Daoy (cell line): ENCODE data around the gene ATG4D. TPM values are rescaled to one million over a fixed set of nuclear protein-coding genes. Genes with fewer than 3 reads are reported as not detected.
"Not testable (repeated sequence)": the region's sequence is repeated elsewhere in the genome, so short reads cannot be mapped to it uniquely, and the experiment has no call there.

Experiments used
- DNase-seq: peaks from one replicate; pipeline ENCODE4 v3.0.0-alpha.2; 2015; ENCODE audit warnings: low read depth
- total RNA-seq: library from RNA; depleted of rRNA; stranded (reverse); fragments of >200 nt; shearing (Covaris generic); gene quantifications from 2 replicates; pipeline ENCODE4 v1.2.3, GENCODE V29; 2014

Gene ATG4D
- total RNA-seq, 1 experiment from 2014 or later = 18.1 TPM

DNA sequence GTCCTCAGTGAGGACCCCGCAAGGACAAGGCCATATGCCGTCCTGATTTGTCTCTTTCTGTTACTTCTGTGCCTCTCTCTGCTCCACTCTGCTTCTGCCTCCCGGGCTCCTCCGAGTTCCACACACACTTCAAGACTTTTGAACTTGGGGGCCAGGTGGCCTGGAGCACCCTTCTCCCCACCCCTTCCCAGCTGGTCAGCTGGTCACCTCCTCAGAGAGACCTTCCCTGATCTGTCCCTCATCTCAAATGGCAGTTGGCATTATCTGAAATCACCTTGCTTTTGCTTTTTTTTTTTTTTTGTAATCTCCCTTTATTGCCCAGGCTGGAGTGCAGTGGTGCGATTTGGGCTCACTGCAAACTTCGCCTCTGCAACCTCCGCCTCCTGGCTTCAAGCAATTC, 24.3 kb upstream of the ATG4D start:
- no peak for DNase-seq

DNA sequence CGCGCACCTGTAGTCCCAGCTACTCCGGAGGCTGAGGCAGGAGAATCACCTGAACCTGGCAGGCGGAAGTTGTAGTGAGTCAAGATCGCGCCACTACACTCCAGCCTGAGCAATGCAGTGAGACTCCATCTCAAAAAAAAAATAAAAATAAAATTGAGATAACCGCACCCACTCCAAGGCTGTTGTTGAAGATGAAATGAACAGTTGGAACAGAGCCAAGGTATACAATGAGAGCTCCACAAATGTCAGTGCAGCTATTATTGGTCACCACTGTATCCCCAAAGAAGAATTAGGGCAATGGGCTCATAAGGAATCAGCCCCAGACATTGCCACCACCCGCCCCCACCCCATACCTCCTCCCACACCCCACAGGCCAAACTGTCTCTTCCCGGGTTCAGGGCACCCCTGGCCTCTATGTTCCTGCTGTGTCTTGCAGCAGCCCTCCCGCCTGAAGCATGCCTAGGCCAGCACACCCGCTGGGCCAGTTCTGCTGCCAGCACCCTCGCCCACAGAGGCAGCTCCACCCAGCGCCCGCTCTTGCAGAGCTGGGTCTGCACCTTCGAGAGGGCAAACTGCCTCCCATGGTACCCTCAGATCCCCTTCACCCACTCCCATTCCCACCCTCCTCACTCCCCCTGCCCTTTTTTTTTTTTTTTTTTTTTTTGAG, 22.9 kb upstream of the ATG4D start:
- DNase-seq = no peak

DNA sequence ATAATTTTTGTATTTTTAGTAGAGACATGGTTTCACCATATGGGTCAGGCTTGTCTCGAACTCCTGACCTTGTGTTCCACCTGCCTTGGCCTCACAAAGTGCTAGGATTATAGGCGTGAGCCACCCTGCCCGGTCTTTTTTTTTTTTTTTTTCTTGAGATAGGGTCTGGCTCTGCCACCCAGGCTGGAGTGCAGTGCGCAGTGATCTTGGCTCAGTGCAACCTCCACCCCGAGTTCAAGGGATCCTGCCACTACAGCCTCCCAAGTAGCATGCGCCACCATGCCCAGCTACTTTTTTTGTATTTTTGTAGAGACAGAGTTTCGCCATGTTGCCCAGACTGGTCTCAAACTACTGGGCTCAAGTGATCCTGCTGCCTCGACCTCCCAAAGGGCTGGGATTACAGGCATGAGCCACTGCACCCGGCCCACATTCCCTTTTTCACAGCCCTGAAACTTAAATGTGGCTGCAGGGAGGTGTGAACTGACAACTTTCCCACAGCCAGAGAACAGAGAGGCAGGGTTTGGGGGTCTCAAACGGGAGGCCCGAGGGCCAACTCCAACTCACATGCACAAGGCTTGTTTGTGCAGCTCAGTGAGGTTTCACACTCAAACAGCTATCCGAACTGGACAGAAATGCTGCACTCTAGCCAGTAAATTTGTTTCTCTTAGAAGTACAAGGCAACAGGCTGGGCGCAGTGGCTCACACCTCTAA, 22.1 kb upstream of the ATG4D start:
- DNase-seq = no peak

DNA sequence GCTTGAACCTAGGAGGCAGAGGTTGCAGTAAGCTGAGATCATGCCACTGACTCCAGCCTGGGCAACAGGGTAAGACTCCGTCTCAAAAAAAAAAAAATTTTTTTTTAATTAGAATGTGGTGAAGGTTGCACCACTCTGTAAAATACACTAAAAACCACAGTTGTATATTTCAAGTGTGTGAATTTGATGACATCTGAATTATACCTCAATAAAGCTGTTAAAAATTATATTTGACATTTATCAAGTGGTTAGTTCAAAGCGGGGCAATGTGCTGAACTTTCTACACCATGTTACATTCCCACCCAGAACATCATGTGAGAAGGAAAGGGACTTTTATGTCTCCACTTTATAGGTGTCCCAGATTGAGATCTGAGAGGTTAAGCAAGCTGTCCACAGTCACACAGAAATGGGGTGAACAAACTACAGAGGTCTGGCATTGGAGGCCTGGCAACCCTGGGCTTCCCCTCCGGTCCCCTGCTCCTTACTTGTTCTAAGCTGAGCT, 20.5 kb upstream of the ATG4D start:
- no peak for DNase-seq

DNA sequence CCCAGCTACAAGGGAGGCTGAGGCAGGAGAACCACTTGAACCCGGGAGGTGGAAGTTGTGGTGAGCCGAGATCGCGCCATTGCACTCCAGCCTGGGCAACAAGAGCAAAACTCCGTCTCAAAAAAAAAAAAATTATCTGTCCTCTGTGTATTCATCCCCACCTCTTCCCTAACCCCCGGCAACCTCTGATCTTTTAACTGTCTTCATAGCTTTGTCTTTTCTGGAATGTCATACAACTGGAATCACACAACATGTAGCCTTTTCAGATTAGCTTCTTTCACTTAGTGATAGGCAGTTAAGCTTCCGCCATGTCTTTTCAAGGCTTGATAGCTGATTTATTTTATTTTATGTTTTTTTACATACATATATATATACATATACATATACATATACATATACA, 18.1 kb upstream of the ATG4D start:
- no peak for DNase-seq

DNA sequence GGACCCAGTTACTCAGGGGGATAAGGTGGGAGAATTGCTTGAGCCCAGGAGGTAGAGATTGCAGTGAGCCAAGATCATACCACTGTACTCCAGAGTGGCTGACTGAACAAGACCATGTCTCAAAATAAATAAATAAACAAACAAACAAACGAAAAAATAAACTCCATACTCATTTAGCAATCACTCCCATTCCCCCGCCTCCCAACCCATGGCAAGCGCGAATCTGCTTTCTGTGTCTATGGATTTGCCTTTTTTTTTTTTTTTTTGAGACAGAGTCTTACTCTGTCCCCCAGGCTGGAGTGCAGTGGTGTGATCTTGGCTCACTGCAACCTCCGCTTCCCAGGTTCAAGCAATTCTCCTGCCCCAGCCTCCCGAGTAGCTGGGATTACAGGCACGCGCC, 16.8 kb upstream of the ATG4D start:
- DNase-seq = not testable (repeated sequence)

DNA sequence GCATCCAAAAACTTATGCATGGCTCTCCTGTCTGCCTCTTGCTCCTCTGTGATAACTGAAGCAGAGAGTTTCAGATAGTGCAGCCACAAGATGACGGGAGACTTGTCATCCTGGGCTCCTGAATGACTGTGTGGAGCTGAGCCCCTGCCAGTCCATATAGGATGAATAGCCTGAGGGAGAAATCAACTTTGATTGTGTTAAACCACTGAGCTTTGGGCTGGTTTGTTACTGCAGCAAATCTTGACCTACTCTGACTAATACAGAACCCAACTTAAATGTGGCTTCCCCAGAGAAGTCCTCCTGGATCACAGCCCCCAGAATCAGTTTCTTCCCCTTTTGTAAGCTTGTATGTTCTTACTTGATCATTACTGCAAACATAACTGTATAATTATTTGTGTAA, 11.2 kb upstream of the ATG4D start:
- no peak for DNase-seq

DNA sequence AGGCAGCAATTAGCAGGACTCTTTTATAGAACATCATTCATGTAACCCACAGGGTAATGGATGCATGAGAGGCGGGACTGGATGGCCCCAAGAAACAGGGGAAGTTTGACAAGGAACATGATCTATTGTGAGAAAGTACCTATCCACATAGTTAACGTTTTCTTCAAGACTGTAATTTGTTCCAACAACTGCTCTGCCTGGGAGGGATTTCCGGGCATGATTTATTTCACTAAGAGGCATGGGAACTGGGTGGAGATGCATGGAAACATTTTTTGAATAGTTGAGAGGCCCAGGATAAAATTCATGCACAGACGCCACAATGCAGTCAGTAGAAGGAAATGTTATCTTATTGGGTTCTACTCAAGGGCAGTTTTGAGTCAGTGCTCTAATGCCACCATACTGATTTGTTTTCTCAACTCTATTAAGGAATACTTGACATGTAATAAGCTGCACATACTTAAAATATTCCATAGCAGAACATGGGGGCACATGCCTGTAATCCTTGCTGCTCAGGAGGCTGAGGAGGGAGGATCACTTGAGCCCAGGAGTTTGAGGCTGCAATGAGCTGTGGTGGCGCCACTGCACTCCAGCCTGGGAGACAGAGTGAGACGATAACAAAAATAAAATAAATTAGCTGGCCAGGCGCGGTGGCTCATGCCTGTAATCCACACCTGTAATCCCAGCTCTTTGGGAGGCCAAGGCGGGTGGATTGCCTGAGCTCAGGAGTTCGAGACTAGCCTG, 9.9 kb upstream of the ATG4D start:
- no peak for DNase-seq

DNA sequence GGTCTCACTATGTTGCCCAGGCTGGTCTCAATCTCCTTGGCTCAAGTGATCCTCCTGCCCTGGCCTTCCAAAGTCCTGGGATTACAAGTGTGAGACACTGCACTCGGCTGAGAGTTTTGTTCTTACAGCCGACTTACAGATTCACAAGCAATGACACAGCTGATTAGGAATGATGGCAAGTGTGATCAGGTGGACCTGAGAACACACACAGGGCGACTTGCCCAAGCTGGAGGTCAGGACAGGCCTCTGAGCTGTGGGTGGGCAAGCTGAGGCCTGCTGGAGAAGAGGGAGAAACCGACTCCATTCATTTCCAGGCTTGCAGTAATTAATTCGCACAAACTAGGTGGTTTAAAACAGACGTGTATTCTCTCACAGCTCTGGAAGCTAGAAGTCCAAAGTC, 8.1 kb upstream of the ATG4D start:
- no peak for DNase-seq

DNA sequence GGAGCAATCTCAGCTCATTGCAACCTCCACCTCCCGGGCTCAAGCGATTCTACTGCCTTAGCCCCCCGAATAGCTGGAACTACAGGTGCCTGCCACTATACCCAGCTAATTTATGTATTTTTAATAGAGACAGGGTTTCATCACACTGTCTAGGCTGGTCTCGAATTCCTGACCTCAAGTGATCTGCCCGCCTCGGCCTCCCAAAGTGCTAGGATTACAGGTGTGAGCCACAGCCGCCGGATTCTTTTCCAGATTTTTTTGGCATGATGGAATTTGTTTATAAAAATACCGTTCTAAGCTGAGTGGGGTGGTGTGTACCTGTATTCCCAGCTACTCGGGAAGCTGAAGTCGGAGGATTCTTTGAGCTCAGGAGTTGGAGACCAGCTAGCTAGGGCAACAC, 6.0 kb upstream of the ATG4D start:
- no peak for DNase-seq

DNA sequence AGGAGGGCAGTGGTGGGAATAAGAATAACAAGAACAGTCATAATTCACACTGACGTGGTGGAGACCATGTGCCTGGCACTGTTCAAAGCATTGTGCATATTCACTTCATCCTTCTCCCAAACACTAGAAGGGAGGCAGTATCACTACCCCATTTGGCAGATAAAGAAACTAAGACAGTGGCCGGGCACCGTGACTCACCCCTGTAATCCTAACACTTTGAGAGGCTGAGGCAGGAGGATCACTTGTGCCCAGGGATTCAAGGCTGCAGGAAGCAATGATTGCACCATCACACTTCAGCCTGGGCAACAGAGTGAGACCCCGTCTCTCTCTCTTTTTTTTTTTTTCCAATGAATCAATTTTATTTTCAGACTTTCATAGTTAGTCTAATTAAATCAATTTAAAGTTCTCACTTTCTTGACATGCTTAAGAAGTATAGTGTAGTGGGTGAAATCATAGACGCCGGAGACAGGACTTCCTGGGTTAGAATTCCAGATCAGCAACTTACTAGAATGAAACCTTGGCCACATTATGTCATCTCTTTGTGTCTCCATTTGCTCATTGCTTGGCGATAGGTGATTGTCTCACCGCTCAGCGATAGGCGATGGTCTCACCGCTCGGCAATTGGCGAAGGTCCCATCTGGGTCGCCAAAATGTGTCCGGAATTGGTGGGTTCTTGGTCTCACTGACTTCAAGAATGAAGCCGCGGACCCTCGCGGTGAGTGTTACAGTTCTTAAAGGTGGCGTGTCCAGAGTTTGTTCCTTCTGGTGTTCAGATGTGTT, 5.3 kb upstream of the ATG4D start:
- no peak for DNase-seq

DNA sequence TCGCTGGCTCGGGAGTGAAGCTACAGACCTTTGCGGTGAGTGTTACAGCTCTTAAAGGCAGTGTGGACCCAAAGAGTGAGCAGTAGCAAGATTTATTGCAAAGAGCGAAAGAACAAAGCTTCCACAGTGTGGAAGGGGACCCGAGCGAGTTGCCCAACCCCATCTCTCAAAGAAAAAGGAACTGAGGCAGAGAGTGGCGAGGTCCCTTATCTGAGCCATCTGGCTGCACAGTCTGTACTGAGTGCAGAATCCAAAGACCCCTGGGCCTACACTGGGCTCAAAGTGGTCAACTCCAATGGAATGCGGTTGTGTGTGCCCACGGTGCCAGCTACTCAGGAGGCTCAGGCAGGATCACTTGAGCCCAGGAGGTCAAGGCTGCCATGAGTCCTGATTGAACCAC, 4.7 kb upstream of the ATG4D start:
- DNase-seq = not testable (repeated sequence)

DNA sequence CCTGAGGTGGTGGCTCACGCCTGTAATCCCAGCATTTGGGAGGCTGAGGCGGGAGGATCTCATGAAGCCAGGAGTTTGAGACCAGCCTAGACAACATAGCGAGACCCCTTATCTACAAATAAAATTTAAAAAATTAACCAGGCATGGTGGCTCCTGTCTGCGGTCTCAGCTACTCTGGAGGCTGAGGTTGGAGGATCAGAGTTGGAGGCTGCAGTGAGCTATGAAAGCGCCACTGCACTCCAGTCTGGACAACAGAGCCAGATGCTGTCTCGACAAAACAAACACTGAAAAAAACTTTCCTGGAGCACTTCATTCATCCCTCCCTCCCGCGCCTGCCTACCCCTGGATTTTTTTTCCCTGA, 665 bp upstream of the ATG4D start:
- no peak for DNase-seq

DNA sequence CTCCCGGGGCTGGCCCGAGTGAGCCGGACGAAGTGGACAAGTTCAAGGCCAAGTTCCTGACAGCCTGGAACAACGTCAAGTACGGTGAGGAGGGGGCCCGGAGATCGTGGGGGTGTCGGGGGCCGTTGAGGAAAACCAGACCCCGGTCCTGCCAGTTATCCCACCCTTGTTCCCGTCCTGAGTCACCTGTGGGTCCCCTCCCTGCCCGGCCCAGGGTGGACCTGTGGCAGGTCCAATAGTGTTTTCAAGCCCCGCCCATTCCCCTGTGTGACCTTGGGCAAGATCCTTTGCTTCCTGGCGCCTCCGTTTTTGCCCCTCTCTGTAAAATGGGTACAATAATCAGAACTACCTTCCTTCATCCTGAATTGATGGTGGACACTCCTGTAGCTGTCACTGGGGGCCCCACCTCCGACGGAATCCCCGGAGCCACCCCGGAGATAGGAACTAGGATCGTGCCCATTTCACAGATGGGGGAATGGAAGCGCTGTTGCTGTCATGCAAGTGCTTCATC, 593 bp downstream of the ATG4D start:
- no peak for DNase-seq

DNA sequence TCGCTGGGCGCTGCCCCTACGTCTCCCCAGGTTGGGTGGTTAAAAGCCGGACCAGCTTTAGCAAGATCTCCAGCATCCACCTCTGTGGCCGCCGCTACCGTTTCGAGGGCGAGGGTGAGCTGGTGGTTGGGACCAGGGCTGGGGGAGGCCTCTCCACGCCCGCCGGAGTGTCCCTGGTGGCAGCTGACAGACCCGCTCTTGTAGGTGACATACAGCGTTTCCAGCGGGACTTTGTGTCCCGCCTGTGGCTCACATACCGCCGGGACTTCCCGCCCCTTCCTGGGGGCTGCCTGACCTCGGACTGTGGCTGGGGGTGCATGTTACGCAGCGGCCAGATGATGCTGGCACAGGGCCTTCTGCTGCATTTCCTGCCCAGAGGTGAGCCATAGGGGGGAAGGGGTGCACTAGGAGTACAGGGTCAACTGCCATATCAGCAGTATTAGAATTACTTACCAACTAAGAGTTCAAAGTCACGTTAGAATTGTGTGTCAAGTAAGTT, 1.1 kb downstream of the ATG4D start:
- no peak for DNase-seq

DNA sequence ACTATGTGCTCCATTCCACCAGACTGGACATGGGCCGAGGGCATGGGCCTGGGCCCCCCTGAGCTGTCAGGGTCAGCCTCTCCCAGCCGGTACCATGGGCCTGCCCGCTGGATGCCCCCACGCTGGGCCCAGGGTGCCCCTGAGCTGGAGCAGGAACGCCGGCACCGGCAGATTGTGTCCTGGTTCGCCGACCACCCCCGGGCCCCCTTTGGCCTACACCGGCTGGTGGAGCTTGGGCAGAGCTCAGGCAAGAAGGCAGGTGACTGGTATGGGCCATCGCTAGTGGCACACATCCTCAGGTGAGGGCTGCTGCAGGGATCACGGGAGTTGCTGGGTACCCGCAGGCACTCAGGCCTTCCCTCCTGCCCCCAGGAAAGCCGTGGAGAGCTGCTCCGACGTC, 3.1 kb downstream of the ATG4D start:
- no peak for DNase-seq

DNA sequence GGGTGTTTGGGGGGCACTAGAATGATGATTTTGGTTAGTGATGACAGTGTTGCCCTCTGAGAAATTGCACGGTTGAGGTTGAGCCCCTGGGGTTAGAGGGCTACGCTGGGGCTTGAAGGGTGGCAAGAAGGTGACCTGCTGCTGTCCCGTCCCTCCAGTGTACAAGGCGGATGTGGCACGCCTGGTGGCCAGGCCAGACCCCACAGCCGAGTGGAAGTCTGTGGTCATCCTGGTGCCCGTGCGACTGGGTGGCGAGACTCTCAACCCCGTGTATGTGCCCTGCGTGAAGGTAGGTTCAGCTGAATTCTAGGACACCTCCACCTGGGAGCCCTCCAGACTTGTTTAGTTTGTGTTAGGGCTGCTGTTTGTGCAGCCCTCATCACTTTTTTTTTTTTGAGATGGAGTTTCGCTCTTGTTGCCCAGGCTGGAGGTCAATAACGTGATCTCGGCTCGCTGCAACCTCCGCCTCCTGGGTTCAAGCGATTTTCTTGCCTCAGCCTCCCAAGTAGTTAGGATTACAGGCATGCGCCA, 5.1 kb downstream of the ATG4D start:
- DNase-seq = no peak

DNA sequence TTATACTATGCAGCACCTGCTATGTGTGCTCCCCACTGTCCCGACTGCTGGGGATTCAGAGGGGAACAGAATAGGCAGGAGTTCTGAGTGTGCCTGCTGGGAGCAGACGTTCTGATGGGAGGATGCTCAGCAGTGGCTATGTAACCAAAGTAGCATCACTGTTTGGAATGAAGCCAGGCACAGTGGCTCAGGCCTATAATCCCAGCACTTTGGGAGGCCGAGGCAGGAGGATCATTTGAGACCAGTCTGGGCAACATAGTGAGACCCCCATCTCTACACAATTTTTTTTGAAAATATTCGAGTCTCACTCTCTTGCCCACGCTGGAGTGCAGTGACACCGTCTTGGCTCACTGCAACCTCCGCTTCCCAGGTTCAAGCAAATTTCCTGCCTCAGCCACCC, 6.0 kb downstream of the ATG4D start:
- DNase-seq = no peak

DNA sequence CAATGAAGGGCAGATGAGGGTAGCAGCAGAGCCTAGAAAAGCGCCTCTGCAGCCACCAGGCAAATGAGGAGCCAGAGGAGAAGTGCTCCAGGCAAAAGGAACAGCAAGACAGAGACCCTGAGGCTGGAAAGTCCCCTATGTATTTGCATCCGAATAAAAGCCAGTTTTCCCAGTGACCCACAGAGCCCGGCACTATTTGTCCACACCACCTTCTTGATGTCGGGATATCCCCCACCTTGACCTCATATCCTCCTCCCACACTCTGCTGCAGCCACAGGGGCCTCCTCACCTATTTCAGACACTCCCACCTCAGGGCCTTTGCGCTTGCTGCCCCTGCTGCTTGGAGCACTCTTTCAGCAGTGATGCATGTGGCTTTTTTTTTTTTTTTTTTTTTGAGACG, 6.6 kb downstream of the ATG4D start:
- DNase-seq = no peak

DNA sequence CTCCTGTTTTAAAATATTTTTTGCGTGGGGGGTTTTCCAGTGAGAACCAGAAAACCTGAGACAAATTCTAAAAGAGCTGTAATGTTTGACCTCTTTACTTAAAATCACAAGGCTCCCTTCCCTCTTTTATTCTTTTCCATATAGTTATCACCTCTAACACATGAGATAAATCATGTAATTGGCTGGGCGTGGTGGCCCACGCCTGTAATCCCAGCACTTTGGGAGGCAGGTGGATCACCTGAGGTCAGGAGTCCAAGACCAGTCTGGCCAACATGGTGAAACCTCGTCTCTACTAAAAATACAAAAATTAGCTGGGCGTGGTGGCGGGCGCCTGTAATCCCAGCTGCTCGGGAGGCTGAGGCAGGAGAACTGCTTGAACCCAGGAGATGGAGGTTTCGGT, 7.3 kb downstream of the ATG4D start:
- DNase-seq = not testable (repeated sequence)

DNA sequence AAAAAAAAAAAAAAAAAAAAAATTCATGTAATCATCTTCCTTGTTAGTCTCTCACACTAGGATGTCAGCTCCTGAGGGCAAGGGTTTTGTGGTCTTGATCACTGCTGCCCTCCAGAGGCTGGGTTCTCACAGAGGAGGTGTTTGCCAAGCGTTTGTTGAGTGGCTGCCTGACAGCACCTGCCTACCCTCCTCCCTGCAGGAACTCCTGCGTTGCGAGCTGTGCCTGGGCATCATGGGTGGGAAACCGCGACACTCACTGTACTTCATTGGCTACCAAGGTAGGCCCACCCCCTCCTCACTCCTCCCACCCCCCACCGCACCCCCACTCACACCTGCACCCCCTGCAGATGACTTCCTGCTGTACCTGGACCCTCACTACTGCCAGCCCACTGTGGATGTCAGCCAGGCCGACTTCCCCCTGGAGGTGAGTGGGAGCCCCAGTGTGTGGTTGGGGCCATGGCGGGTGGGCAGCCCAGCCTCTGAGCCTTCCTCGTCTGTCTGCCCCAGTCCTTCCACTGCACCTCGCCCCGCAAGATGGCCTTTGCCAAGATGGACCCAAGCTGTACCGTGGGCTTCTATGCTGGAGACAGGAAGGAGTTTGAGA, 8.1 kb downstream of the ATG4D start:
- DNase-seq = peak; percentile 57
